ENCODE measurements around the gene AP2S1.

Gene AP2S1

GRCh38 chr19:46789371-46789770 lies 61.3 kb downstream of the AP2S1 start:
- Histone ChIP-seq H3K9me3 (ENCODE audit: insufficient read depth, low read length) (no peaks in the 10 kb centered on the region), H3K36me3 (replicated peaks; ENCODE audit: low read depth, low read length) (peaks cover 27% of the 10 kb centered on the region), H3K9ac (ENCODE audit: low read length) (no peak overlapping the region), H4K20me1 (ENCODE audit: insufficient read depth, low read length) (peaks cover 21% of the 10 kb centered on the region), H3K4me2 (ENCODE audit: low read length) (no peak overlapping the region), H3K4me3 (ENCODE audit: low read length) (no peak overlapping the region), H3K79me2 (ENCODE audit: low read length) (peaks cover 40% of the 10 kb centered on the region), H3K27me3 (ENCODE audit: low read depth, low read length) (peaks cover 9% of the 10 kb centered on the region; the same call in 1 of the 2 replicates), H3K4me1 (ENCODE audit: low read length) (peaks cover 17% of the 10 kb centered on the region), H3K27ac (ENCODE audit: low read length) (no peak overlapping the region), H2AFZ (ENCODE audit: low read depth, low read length) (no peak overlapping the region)
- no peak for TF ChIP-seq EZH2phosphoT487 (IDR thresholded peaks at IDR 0.05; ENCODE audit: low read depth)
- no peak for TF ChIP-seq CTCF (IDR thresholded peaks at IDR 0.05; ENCODE audit: low read depth, low read length)

- no peaks in the 10 kb centered on the region for H3K9me3 ChIP-seq (ENCODE audit: insufficient read depth, low read length)
- TF ChIP-seq EZH2phosphoT487 (IDR thresholded peaks at IDR 0.05; ENCODE audit: low read depth): no peak
- no peak for TF ChIP-seq CTCF (IDR thresholded peaks at IDR 0.05; ENCODE audit: low read depth, low read length)
- peaks cover 31% of the 10 kb centered on the region for H3K36me3 ChIP-seq (replicated peaks; ENCODE audit: low read depth, low read length)
- H3K4me3 ChIP-seq (ENCODE audit: low read length): peak overlapping the region; percentile 63
- peak overlapping the region; percentile 43; the same call in 1 of the 2 replicates for H3K9ac ChIP-seq (ENCODE audit: low read length)
- no peak overlapping the region for H3K27ac ChIP-seq (ENCODE audit: low read length)
- H3K4me2 ChIP-seq (ENCODE audit: low read length): peak overlapping the region; percentile 71
- peak overlapping the region; percentile 93 for H2AFZ ChIP-seq (ENCODE audit: low read depth, low read length)
- H4K20me1 ChIP-seq (ENCODE audit: insufficient read depth, low read length): peaks cover 25% of the 10 kb centered on the region
- H3K79me2 ChIP-seq (ENCODE audit: low read length): peaks cover 44% of the 10 kb centered on the region
- H3K4me1 ChIP-seq (ENCODE audit: low read length): peaks cover 22% of the 10 kb centered on the region
- H3K27me3 ChIP-seq (ENCODE audit: low read depth, low read length): peaks cover 9% of the 10 kb centered on the region; the same call in 1 of the 2 replicates
Observed at GRCh38 chr19:46788968-46789338, 61.7 kb downstream of the AP2S1 start.

GRCh38 chr19:46788262-46788967 lies 62.2 kb downstream of the AP2S1 start, which contains the start of gene SLC1A5:
TSS of gene SLC1A5 (minus strand) at chr19:46788594. CDS start at chr19:46787965, 629 bp downstream.
- peaks cover 36% of the 10 kb centered on the region for H3K36me3 ChIP-seq (replicated peaks; ENCODE audit: low read depth, low read length)
- H2AFZ ChIP-seq (ENCODE audit: low read depth, low read length): peak within 1 kb of the TSS; percentile 93

More at GRCh38 chr19:46788262-46788967, 62.2 kb downstream of the AP2S1 start, which contains the start of gene SLC1A5:
- peak within 1 kb of the TSS; percentile 99 for H3K9ac ChIP-seq (ENCODE audit: low read length)
- TF ChIP-seq CTCF (IDR thresholded peaks at IDR 0.05; ENCODE audit: low read depth, low read length): no peak; the same call in 1 of the 2 replicates
- no peak for TF ChIP-seq EZH2phosphoT487 (IDR thresholded peaks at IDR 0.05; ENCODE audit: low read depth)
- no peaks in the 10 kb centered on the region for H3K9me3 ChIP-seq (ENCODE audit: insufficient read depth, low read length)
- peaks cover 31% of the 10 kb centered on the region for H4K20me1 ChIP-seq (ENCODE audit: insufficient read depth, low read length)
- H3K4me1 ChIP-seq (ENCODE audit: low read length): peaks cover 27% of the 10 kb centered on the region
- H3K4me3 ChIP-seq (ENCODE audit: low read length): peak within 1 kb of the TSS; percentile 89
- peak within 1 kb of the TSS; percentile 88 for H3K27ac ChIP-seq (ENCODE audit: low read length)
- peak within 1 kb of the TSS; percentile 82 for H3K4me2 ChIP-seq (ENCODE audit: low read length)
- H3K79me2 ChIP-seq (ENCODE audit: low read length): peaks cover 50% of the 10 kb centered on the region
- H3K27me3 ChIP-seq (ENCODE audit: low read depth, low read length): peaks cover 9% of the 10 kb centered on the region; the same call in 1 of the 2 replicates
